Sigmoid colon (tissue), 7 donors: ENCODE results near the gene SNTB2. TPM values are rescaled to one million over a fixed set of nuclear protein-coding genes. Genes with fewer than 3 reads are reported as not detected.

Source experiments
- DNase-seq: peaks from one replicate; pipeline ENCODE4 v3.0.0-alpha.2; 2019
- H3K27ac ChIP-seq, 4 donors: fragments of 200-600 bp; sonication (generic); one replicate each; pipeline ENCODE4 v1.5.1; 2016 to 2019; ENCODE audit warnings: mild to moderate bottlenecking in 1 of 4
- H3K27me3 ChIP-seq, 3 donors: fragments of 200-600 bp; sonication (generic); one replicate each; pipeline ENCODE4 v1.5.1; 2019; ENCODE audit warnings: mild to moderate bottlenecking in 1 of 3
- H3K36me3 ChIP-seq, 4 donors: fragments of 200-600 bp; sonication (generic); one replicate each; pipeline ENCODE4 v1.5.1; 2016 to 2019
- H3K4me1 ChIP-seq, 4 donors: fragments of 200-600 bp; sonication (generic); one replicate each; pipeline ENCODE4 v1.5.1; 2017 to 2019
- H3K4me3 ChIP-seq, 4 donors: fragments of 200-600 bp; sonication (generic); one replicate each; pipeline ENCODE4 v1.5.1; 2017 to 2019; ENCODE audit warnings: mild to moderate bottlenecking in 2 of 4, moderate library complexity in 1 of 4
- H3K9me3 ChIP-seq, 4 donors: fragments of 200-600 bp in 3 of 4; sonication (generic) in 3 of 4; one replicate each; pipeline versions ENCODE4 v1.5.1 to v1.6.1; 2013 to 2019
- EP300 ChIP-seq, 4 donors: sonication (generic); formaldehyde crosslinking; IDR thresholded peaks; one replicate each; pipeline ENCODE4 v1.6.1; 2017; ENCODE audit warnings: antibody characterized with exemption in 4 of 4
- POLR2A ChIP-seq, 2 donors: fragments of 450-650 bp; IDR thresholded peaks; one replicate each; pipeline ENCODE4 v1.6.1; 2016; ENCODE audit warnings: antibody characterized with exemption in 2 of 2, mild to moderate bottlenecking in 2 of 2, moderate library complexity in 2 of 2
- POLR2AphosphoS5 ChIP-seq, 4 donors: sonication (generic); formaldehyde crosslinking; IDR thresholded peaks; one replicate each; pipeline ENCODE4 v1.6.1; 2017; ENCODE audit warnings: antibody characterized with exemption in 4 of 4
- WGBS, 2 donors: extraction: QIAGEN DNeasy Blood & Tissue Kit; methylation state at CpG; one replicate each; pipeline ENCODE4 v1.1.7; 2013; 5-methylcytosine and 5-hydroxymethylcytosine counted together
- intact Hi-C: fragments of 100-400 bp; cut with DNase I; formaldehyde crosslinking; loops from one replicate; pipeline ENCODE4 v1.15.1; 2023
- polyA plus RNA-seq, 3 donors: library from polyadenylated mRNA; stranded (reverse); fragments of 200-250 nt; gene quantifications; one replicate each; pipeline ENCODE4 v1.2.3, GENCODE V29; 2013
- small RNA-seq, 3 donors: library from RNA; depleted of rRNA; stranded (forward); fragments of <200 nt; gene quantifications; one replicate each; pipeline ENCODE3, GENCODE V24; 2016
- total RNA-seq, 4 donors: library from RNA; depleted of rRNA; stranded (reverse); fragments of >200 nt; gene quantifications; one replicate each; pipeline ENCODE4 v1.1.0, GENCODE V29; 2016
- TF ChIP-seq, protein P1 (sequence below), 4 experiments: fragments of 450-650 bp in 3 of 4; fragments of 200-600 bp in 1 of 4; IDR thresholded peaks; one replicate each; pipeline ENCODE4 v1.5.1; 2016 to 2019; ENCODE audit warnings: antibody characterized with exemption in 4 of 4, mild to moderate bottlenecking in 3 of 4, moderate library complexity in 2 of 4
- donor health status: healthy with polysubstance abuse.
- donor health status: Bipolar disorder and iron deficiency.
- donor health status: healthy.

SNTB2 gene
- total and polyA plus RNA-seq, 7 donors = 4.2 to 38.2 (median 23.2) TPM

DNA sequence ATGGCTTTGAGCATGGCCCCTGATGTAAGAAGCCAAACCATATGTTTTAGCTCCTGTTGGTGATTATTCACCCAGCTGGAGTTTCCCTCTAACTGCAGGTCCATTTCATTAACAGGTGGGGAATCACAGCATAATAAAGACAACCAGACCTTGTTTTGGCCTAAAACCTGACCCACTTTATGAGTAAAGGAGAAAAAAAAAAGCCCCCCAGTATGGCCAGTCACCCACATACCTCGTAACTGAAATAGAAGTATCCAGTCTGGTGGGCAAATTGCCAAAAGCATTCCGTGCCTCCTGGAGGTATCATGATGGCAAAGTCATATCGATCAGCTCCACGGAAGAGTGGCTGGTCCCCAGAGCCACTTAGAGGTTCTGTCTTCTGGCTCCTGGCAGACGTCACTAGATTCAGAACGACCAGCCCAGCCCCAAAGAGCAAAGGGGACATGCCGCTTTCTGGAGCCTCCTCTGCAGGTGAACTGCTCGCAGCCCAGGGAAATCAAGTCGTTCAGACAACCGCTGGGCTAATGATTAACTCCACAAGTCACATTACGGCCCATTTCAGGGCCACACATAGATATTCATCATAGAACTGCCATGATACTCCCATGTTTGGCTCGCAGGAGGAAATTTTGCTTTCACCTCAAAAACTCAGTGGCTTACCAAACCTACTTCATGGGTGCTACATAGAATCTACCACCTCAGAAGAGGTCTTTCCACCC is 164.5 kb downstream of the SNTB2 start, which contains the start of gene TMED6:
TSS of gene TMED6 (minus strand) at position 478 of the 719 bp plus-strand sequence. CDS start at position 445, 33 bp downstream.
- 22 to 69% methylated on average over 12 of the region's 12 CpGs for WGBS, 2 donors
- Histone ChIP-seq H3K27me3 (no peaks in the 10 kb centered on the region), H3K9me3 (no peaks in the 10 kb centered on the region), H3K4me3 (no peak within 1 kb of the TSS), H3K27ac (no peak within 1 kb of the TSS), H3K36me3 (peaks cover 0 to 20% (median 9%) of the 10 kb centered on the region in 4 donors), H3K4me1 (no peaks in the 10 kb centered on the region)
- no peak for DNase-seq
- intact Hi-C loops = no loop called here
- no peak for TF ChIP-seq POLR2A (IDR thresholded peaks at IDR 0.05)
- TF ChIP-seq, protein P1, sequence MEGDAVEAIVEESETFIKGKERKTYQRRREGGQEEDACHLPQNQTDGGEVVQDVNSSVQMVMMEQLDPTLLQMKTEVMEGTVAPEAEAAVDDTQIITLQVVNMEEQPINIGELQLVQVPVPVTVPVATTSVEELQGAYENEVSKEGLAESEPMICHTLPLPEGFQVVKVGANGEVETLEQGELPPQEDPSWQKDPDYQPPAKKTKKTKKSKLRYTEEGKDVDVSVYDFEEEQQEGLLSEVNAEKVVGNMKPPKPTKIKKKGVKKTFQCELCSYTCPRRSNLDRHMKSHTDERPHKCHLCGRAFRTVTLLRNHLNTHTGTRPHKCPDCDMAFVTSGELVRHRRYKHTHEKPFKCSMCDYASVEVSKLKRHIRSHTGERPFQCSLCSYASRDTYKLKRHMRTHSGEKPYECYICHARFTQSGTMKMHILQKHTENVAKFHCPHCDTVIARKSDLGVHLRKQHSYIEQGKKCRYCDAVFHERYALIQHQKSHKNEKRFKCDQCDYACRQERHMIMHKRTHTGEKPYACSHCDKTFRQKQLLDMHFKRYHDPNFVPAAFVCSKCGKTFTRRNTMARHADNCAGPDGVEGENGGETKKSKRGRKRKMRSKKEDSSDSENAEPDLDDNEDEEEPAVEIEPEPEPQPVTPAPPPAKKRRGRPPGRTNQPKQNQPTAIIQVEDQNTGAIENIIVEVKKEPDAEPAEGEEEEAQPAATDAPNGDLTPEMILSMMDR (IDR thresholded peaks at IDR 0.05) = no peak
- TF ChIP-seq POLR2AphosphoS5 (IDR thresholded peaks at IDR 0.05) = no peak
- no peak for TF ChIP-seq EP300 (IDR thresholded peaks at IDR 0.05)

Small RNA genes lying within 50 kb of the gene (small RNA-seq; reads per million reads assigned to genes)
- gene RF00019 (0 reads per million in 3 donors), gene RNU6-22P (0 reads per million in 3 donors)

Other genes with a start within 250 kb of the SNTB2 start
- under 1 TPM; 0.36 to 0.95 (median 0.74) TPM for gene HAS3, start 81.5 kb upstream of the SNTB2 start, total RNA-seq
- 1 to 10 TPM in 2 of 3 donors, under 1 TPM in 1; 0.60 to 5.8 (median 5.0) TPM for gene HAS3, start 81.5 kb upstream of the SNTB2 start, polyA plus RNA-seq
- gene CHTF8, start 54.6 kb upstream of the SNTB2 start, total RNA-seq = 10 to 100 TPM; 46.3 to 79.2 (median 55.5) TPM
- gene CHTF8, start 54.6 kb upstream of the SNTB2 start, polyA plus RNA-seq = 10 to 100 TPM; 61.9 to 77.0 (median 72.4) TPM
- gene UTP4, start 54.5 kb upstream of the SNTB2 start, total RNA-seq = 10 to 100 TPM; 24.6 to 37.5 (median 27.8) TPM
- 10 to 100 TPM in 2 of 3 donors, 1 to 10 TPM in 1; 9.5 to 23.7 (median 13.8) TPM for gene UTP4, start 54.5 kb upstream of the SNTB2 start, polyA plus RNA-seq
- 10 to 100 TPM; 31.7 to 39.3 (median 34.8) TPM for gene VPS4A, start 124.2 kb downstream of the SNTB2 start, total RNA-seq
- gene VPS4A, start 124.2 kb downstream of the SNTB2 start, polyA plus RNA-seq = 10 to 100 TPM; 25.8 to 31.7 (median 29.3) TPM
- 10 to 100 TPM in 2 of 4 donors, 1 to 10 TPM in 2; 8.6 to 18.6 (median 10.5) TPM for gene PDF, start 143.4 kb downstream of the SNTB2 start, total RNA-seq
- 10 to 100 TPM in 1 of 3 donors, 1 to 10 TPM in 1, not detected in 1; 6.5 to 14.7 TPM for gene PDF, start 143.4 kb downstream of the SNTB2 start, polyA plus RNA-seq
- 10 to 100 TPM; 32.2 to 57.6 (median 42.5) TPM for gene COG8, start 152.4 kb downstream of the SNTB2 start, total RNA-seq
- gene COG8, start 152.4 kb downstream of the SNTB2 start, polyA plus RNA-seq = 10 to 100 TPM in 2 of 3 donors, 1 to 10 TPM in 1; 9.6 to 26.2 (median 14.8) TPM
- gene NIP7, start 152.6 kb downstream of the SNTB2 start, total RNA-seq = 10 to 100 TPM in 2 of 4 donors, 1 to 10 TPM in 2; 6.9 to 11.4 (median 9.1) TPM
- 10 to 100 TPM; 16.5 to 23.8 (median 18.6) TPM for gene NIP7, start 152.6 kb downstream of the SNTB2 start, polyA plus RNA-seq
- not detected for gene TMED6, start 164.6 kb downstream of the SNTB2 start, total RNA-seq
- gene TMED6, start 164.6 kb downstream of the SNTB2 start, polyA plus RNA-seq = 1 to 10 TPM in 2 of 3 donors, not detected in 1; 4.2 to 4.6 TPM
- gene TERF2, start 198.8 kb downstream of the SNTB2 start, total RNA-seq = 10 to 100 TPM; 15.3 to 30.8 (median 21.6) TPM
- gene TERF2, start 198.8 kb downstream of the SNTB2 start, polyA plus RNA-seq = 10 to 100 TPM in 2 of 3 donors, 1 to 10 TPM in 1; 7.8 to 22.2 (median 17.1) TPM
- 10 to 100 TPM; 24.4 to 43.8 (median 34.7) TPM for gene CYB5B, start 237.5 kb downstream of the SNTB2 start, total RNA-seq
- gene CYB5B, start 237.5 kb downstream of the SNTB2 start, polyA plus RNA-seq = 100 to 1,000 TPM; 129 to 196 (median 138) TPM